A549 (cell line): ENCODE results near the gene GRID1. TPM values are rescaled to one million over a fixed set of nuclear protein-coding genes. Genes with fewer than 3 reads are reported as not detected.

Experiments used
- ATAC-seq, 2 experiments: fragments of 200-7000 bp in 1 of 2; fragments of >200 bp in 1 of 2; cut with Nextera tagmentation in 1 of 2; cut with Tn5 transposase in 1 of 2; 3 replicates each; pipeline versions ENCODE4 v1.8.0 to v1.9.1; 2018 to 2020; ENCODE audit warnings: mild to moderate bottlenecking in 1 of 2, moderate library complexity in 1 of 2
- CTCF ChIA-PET: fragments of 300-600 bp; sonication (Branson Sonifier 250); formaldehyde crosslinking; extraction: SDS; loops from one replicate; lab custom pipeline; 2021; ENCODE audit warnings: antibody characterized with exemption, inconsistent platforms; lab: Yijun Ruan, JAX
- POLR2A ChIA-PET: fragments of 350-600 bp; formaldehyde crosslinking; extraction: SDS; loops from one replicate; lab custom pipeline; 2021; ENCODE audit warnings: antibody characterized with exemption, inconsistent platforms; lab: Yijun Ruan, JAX
- DNase-seq, 2 experiments: peaks; one replicate each; pipeline versions ENCODE4 v3.0.0 to v3.0.0-alpha.2; 2011 to 2016; ENCODE audit warnings: low read depth in 1 of 2, low spot score in 1 of 2
- FAIRE-seq: peaks from 2 replicates; lab custom pipeline; 2011; peaks lifted over from hg19 to GRCh38; lab: Jason Lieb, UNC
- H3K27ac ChIP-seq, 2 experiments: fragments of >200 bp; sonication (Bioruptor Twin); formaldehyde crosslinking; 3 replicates each; pipeline ENCODE4 v1.5.1; 2016 to 2017
- H3K4me1 ChIP-seq: fragments of >200 bp; sonication (Bioruptor Twin); formaldehyde crosslinking; 3 replicates; pipeline ENCODE4 v1.6.1; 2016
- H3K4me2 ChIP-seq: fragments of >200 bp; sonication (Bioruptor Twin); formaldehyde crosslinking; 3 replicates; pipeline ENCODE4 v1.6.1; 2016
- H3K4me3 ChIP-seq: fragments of >200 bp; sonication (Bioruptor Twin); formaldehyde crosslinking; 3 replicates; pipeline ENCODE4 v1.5.1; 2016
- H3K9me3 ChIP-seq: fragments of >200 bp; sonication (Bioruptor Twin); formaldehyde crosslinking; 3 replicates; pipeline ENCODE4 v1.6.1; 2016
- BHLHE40 ChIP-seq: IDR thresholded peaks from 2 replicates; pipeline ENCODE4 v1.6.1; 2012; ENCODE audit warnings: low read depth, low read length, inconsistent platforms
- CBX2 ChIP-seq: fragments of 200-600 bp; sonication (generic); IDR thresholded peaks from 2 replicates; pipeline ENCODE4 v1.6.1; 2016; ENCODE audit warnings: low read depth, mild to moderate bottlenecking, borderline replicate concordance
- CHD2 ChIP-seq: fragments of 150-350 bp; IDR thresholded peaks from 2 replicates; pipeline ENCODE4 v1.6.1; 2014; ENCODE audit warnings: low read length; ENCODE audit not compliant: partially characterized antibody
- EHF ChIP-seq: fragments of 250-450 bp; sonication (Bioruptor Pico); IDR thresholded peaks from 2 replicates; pipeline ENCODE4 v1.5.0; 2020; ENCODE audit warnings: mild to moderate bottlenecking
- EP300 ChIP-seq, 2 experiments: fragments of >200 bp; sonication (Bioruptor Twin); formaldehyde crosslinking; IDR thresholded peaks; 2 replicates in 1 of 2; 3 replicates in 1 of 2; pipeline ENCODE4 v1.6.1; 2016 to 2017
- ESRRA ChIP-seq: fragments of 150-350 bp; IDR thresholded peaks from 2 replicates; pipeline ENCODE4 v1.6.1; 2014; ENCODE audit warnings: mild to moderate bottlenecking, low read length, borderline replicate concordance
- FOSL2 ChIP-seq, 2 experiments: fragments of 450-650 bp in 1 of 2; fragments of >200 bp in 1 of 2; sonication (Bioruptor Twin) in 1 of 2; formaldehyde crosslinking; IDR thresholded peaks; 2 replicates each; pipeline versions ENCODE4 v1.5.0 to v1.6.1; 2016 to 2020; ENCODE audit warnings: mild to moderate bottlenecking in 1 of 2, moderate library complexity in 1 of 2
- GATA3 ChIP-seq: IDR thresholded peaks from 2 replicates; pipeline ENCODE4 v1.6.1; 2012; ENCODE audit warnings: borderline replicate concordance
- HEYL ChIP-seq: fragments of 250-450 bp; sonication (Bioruptor Pico); IDR thresholded peaks from 2 replicates; pipeline ENCODE4 v1.8.0; 2021; ENCODE audit warnings: mild to moderate bottlenecking, moderate library complexity
- JUNB ChIP-seq: fragments of >200 bp; sonication (Bioruptor Twin); formaldehyde crosslinking; IDR thresholded peaks from 2 replicates; pipeline ENCODE4 v1.6.1; 2016
- MAFK ChIP-seq: fragments of 450-650 bp; IDR thresholded peaks from 2 replicates; pipeline ENCODE4 v1.6.1; 2014; ENCODE audit not compliant: partially characterized antibody
- MAZ ChIP-seq: fragments of 150-350 bp; IDR thresholded peaks from 2 replicates; pipeline ENCODE4 v1.6.1; 2014; ENCODE audit warnings: antibody characterized with exemption, low read depth, low read length, borderline replicate concordance
- POLR2A ChIP-seq: IDR thresholded peaks from 2 replicates; pipeline ENCODE4 v1.6.1; 2012; ENCODE audit warnings: mild to moderate bottlenecking, low read length
- RARB ChIP-seq: fragments of 250-450 bp; sonication (Bioruptor Pico); IDR thresholded peaks from 2 replicates; pipeline ENCODE4 v1.8.0; 2021; ENCODE audit warnings: mild to moderate bottlenecking, moderate library complexity
- RFX5 ChIP-seq: fragments of 450-650 bp; IDR thresholded peaks from 2 replicates; pipeline ENCODE4 v1.7.1; 2014; ENCODE audit warnings: antibody characterized with exemption, mild to moderate bottlenecking, moderate library complexity
- ZC3H11A ChIP-seq: fragments of 450-650 bp; IDR thresholded peaks from 2 replicates; pipeline ENCODE4 v1.6.1; 2014; ENCODE audit warnings: antibody characterized with exemption, mild to moderate bottlenecking
- ZSCAN20 ChIP-seq: fragments of 250-450 bp; sonication (Bioruptor Pico); IDR thresholded peaks from 2 replicates; pipeline ENCODE4 v1.8.0; 2022; ENCODE audit warnings: mild to moderate bottlenecking, moderate library complexity
- WGBS: methylation state at CpG from one replicate; pipeline ENCODE4 v1.1.6; 2017; ENCODE audit errors: missing lambda C conversion rate; 5-methylcytosine and 5-hydroxymethylcytosine counted together
- polyA plus RNA-seq, 4 experiments: library from polyadenylated mRNA; depleted of rRNA in 3 of 4; stranded (reverse); fragments of >200 nt; fragmentation: RNase III in 1 of 4; extraction: RNeasy Plus Mini Kit Qiagen cat#74134 plus additional on column Dnase treatment in 1 of 4; gene quantifications; 2 replicates in 3 of 4; 3 replicates in 1 of 4; pipeline ENCODE4 v1.2.3, GENCODE V29; 2011 to 2017
- TF ChIP-seq, protein P1 (sequence below): IDR thresholded peaks from 2 replicates; pipeline ENCODE4 v1.6.1; 2012; ENCODE audit warnings: low read depth, borderline replicate concordance
- TF ChIP-seq, protein P2 (sequence below): IDR thresholded peaks from 2 replicates; pipeline ENCODE4 v1.6.1; 2012
- TF ChIP-seq, protein P3 (sequence below): fragments of 250-450 bp; sonication (Bioruptor Pico); IDR thresholded peaks from 2 replicates; pipeline ENCODE4 v1.5.0; 2020; ENCODE audit warnings: low read depth, mild to moderate bottlenecking, moderate library complexity
- TF ChIP-seq, protein P4 (sequence below): fragments of 200-600 bp; sonication (generic); IDR thresholded peaks from 2 replicates; pipeline ENCODE4 v1.6.1; 2016; ENCODE audit warnings: antibody characterized with exemption, mild to moderate bottlenecking, moderate library complexity

The GRID1 gene
- polyA plus RNA-seq, 2 of the 4 experiments (the other 2 are of a cell fraction), result 0.14 to 0.30 TPM

DNA sequence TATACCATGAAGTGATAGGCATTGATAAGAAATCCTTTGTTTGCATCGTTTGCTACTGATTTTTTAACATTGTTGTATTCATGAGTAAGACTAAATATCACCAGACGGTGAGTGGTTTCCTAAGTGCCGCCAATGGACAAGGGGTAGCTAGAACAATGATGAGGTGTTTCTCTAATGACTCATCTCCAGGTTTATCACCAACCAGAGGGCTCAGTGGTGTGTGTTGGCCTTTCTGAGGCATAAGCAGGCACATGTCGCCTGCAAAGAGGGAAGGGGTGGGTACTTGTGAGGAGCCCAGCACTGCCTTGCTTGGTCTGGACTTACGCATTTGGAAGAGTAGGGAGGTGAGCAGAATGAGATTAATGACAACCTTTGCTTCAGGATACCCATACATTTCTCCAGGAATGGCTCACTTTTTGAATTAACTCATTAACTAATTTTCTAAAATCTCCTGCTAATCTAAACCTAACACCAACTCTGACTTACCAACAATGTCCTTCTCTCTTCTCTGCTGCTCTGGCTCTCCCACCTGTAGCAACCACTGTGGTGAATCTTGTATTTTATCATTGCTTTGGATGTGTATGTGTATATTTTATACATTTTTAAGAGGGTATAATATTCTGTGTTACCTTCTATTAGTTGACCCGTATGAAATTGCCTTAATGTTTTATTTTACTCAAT lies 722.6 kb downstream of the GRID1 start:
- no peaks in the 10 kb centered on the region for H3K9me3 ChIP-seq
- peak; percentile 39 to 84 for DNase-seq
- peak; percentile 23 for FAIRE-seq
- 31% methylated on average over 6 of the region's 6 CpGs for WGBS
- ChIA-PET POLR2A (no interaction called here), CTCF (interaction anchor here (1.7 kb wide), 1 partner anchor 22 kb away, joined by 3 read pairs; no protein-coding TSS in a partner anchor)
- H3K4me1 ChIP-seq, result peaks cover 49% of the 10 kb centered on the region
- TF ChIP-seq ZC3H11A (no peak), MAZ (no peak), POLR2A (no peak), GATA3 (peak; percentile 37; the same call in 1 of the 2 replicates), EHF (CRISPR knock-in tag) (no peak), MAFK (no peak), CHD2 (no peak), RFX5 (no peak), JUNB (peak; percentile 47; the same call in 1 of the 2 replicates), BHLHE40 (no peak), FOSL2 (IDR thresholded peaks at IDR 0.05) (peak; percentile 67), FOSL2 (CRISPR knock-in tag; IDR thresholded peaks at IDR 0.05) (peak; percentile 82)
- TF ChIP-seq, protein P1, sequence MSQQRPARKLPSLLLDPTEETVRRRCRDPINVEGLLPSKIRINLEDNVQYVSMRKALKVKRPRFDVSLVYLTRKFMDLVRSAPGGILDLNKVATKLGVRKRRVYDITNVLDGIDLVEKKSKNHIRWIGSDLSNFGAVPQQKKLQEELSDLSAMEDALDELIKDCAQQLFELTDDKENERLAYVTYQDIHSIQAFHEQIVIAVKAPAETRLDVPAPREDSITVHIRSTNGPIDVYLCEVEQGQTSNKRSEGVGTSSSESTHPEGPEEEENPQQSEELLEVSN, result no peak
- TF ChIP-seq, protein P2, sequence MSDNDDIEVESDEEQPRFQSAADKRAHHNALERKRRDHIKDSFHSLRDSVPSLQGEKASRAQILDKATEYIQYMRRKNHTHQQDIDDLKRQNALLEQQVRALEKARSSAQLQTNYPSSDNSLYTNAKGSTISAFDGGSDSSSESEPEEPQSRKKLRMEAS, result peak; percentile 85
- H3K27ac ChIP-seq, result peak overlapping the region; percentile 94 to 97
- ATAC-seq, result peak; percentile 21 to 39; a peak in 3 of 6 replicates
- H3K4me2 ChIP-seq, result peak overlapping the region; percentile 84
- no peak overlapping the region for H3K4me3 ChIP-seq

DNA sequence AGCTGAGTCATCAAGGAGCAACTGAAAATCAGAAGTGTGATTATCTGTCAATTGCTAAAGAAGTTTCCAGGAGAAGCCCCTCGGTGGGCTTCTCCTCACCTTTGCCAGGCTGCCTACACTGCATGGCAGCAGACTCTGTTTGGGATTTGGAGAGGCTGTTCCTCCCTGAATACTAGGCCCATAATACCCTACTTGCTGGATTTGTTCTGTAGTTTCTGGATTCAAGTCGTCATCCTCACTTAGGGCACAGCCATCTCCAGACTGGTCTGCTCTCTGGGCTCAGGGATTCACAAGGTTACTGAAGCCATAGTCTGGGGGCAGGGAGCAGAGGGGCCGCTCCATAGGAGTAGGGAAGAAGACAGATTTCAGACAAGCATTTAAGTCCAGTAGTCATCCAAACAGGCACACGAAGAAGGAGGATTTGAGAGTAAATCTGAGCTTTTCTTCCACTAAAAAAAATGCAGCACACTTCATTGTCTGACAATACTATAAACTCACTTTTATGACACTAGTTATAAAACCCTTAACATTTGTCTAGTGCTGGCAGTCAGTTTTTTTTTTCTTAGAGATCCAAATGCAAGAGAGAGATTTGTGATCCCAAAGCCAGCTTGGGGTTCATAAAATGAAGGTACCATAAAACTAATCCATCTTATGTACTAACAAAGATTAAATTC lies 723.3 kb downstream of the GRID1 start:
- no peak for DNase-seq
- 13% methylated on average over 3 of the region's 4 CpGs for WGBS
- CTCF ChIA-PET, result interaction anchor here (0.6 to 2.8 kb wide), 4 partner anchors 21 to 106 kb away, joined by 3 to 8 read pairs (median 3); no protein-coding TSS in a partner anchor
- H3K4me2 ChIP-seq, result peak overlapping the region; percentile 84
- H3K27ac ChIP-seq, result peak overlapping the region; percentile 94 to 97
- no peak overlapping the region for H3K4me3 ChIP-seq
- FAIRE-seq, result no peak
- POLR2A ChIA-PET, result no interaction called here
- ATAC-seq, result peak; percentile 7 to 16
- TF ChIP-seq, protein P2, result no peak
- TF ChIP-seq, protein P3, sequence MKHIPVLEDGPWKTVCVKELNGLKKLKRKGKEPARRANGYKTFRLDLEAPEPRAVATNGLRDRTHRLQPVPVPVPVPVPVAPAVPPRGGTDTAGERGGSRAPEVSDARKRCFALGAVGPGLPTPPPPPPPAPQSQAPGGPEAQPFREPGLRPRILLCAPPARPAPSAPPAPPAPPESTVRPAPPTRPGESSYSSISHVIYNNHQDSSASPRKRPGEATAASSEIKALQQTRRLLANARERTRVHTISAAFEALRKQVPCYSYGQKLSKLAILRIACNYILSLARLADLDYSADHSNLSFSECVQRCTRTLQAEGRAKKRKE (CRISPR knock-in tag), result peak; percentile 34; the same call in 1 of the 2 replicates
- no peak for TF ChIP-seq MAZ
- TF ChIP-seq EP300 (IDR thresholded peaks at IDR 0.05), result no peak
- 0 out of 2 replicates have a peak, but pooled peaks have one; percentile 37 for TF ChIP-seq HEYL
- TF ChIP-seq CBX2, result no peak
- TF ChIP-seq ESRRA, result no peak
- no peak for TF ChIP-seq RARB
- 0 out of 2 replicates have a peak, but pooled peaks have one; percentile 42 for TF ChIP-seq ZSCAN20 (CRISPR knock-in tag)
- TF ChIP-seq RFX5, result no peak
- TF ChIP-seq, protein P4, sequence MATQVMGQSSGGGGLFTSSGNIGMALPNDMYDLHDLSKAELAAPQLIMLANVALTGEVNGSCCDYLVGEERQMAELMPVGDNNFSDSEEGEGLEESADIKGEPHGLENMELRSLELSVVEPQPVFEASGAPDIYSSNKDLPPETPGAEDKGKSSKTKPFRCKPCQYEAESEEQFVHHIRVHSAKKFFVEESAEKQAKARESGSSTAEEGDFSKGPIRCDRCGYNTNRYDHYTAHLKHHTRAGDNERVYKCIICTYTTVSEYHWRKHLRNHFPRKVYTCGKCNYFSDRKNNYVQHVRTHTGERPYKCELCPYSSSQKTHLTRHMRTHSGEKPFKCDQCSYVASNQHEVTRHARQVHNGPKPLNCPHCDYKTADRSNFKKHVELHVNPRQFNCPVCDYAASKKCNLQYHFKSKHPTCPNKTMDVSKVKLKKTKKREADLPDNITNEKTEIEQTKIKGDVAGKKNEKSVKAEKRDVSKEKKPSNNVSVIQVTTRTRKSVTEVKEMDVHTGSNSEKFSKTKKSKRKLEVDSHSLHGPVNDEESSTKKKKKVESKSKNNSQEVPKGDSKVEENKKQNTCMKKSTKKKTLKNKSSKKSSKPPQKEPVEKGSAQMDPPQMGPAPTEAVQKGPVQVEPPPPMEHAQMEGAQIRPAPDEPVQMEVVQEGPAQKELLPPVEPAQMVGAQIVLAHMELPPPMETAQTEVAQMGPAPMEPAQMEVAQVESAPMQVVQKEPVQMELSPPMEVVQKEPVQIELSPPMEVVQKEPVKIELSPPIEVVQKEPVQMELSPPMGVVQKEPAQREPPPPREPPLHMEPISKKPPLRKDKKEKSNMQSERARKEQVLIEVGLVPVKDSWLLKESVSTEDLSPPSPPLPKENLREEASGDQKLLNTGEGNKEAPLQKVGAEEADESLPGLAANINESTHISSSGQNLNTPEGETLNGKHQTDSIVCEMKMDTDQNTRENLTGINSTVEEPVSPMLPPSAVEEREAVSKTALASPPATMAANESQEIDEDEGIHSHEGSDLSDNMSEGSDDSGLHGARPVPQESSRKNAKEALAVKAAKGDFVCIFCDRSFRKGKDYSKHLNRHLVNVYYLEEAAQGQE, result no peak
- no peak for TF ChIP-seq EHF (CRISPR knock-in tag)
- H3K4me1 ChIP-seq, result peaks cover 49% of the 10 kb centered on the region
- no peaks in the 10 kb centered on the region for H3K9me3 ChIP-seq
